Fibroblast of peridontal ligament (primary cell): ENCODE measurements around the gene AIFM1.
A peak's percentile ranks its signal among the peaks of the same experiment; 100 is the strongest.

ENCODE experiments used
- DNase-seq: peaks from one replicate; pipeline ENCODE4 v3.0.0-alpha.2; 2010; ENCODE audit errors: extremely low read depth

Gene AIFM1

GRCh38 chrX:130170752-130171445 lies 5.3 kb upstream of the AIFM1 start:
- no peak for DNase-seq

GRCh38 chrX:130167040-130167439 lies 1.4 kb upstream of the AIFM1 start:
- no peak for DNase-seq

GRCh38 chrX:130166503-130166777 lies 799 bp upstream of the AIFM1 start:
- DNase-seq = no peak

GRCh38 chrX:130165181-130165702 lies 399 bp downstream of the AIFM1 start:
- DNase-seq = peak; percentile 51

GRCh38 chrX:130163398-130163797 lies 2.2 kb downstream of the AIFM1 start:
- no peak for DNase-seq

- DNase-seq = no peak
Observed at GRCh38 chrX:130162094-130162735, 3.4 kb downstream of the AIFM1 start.

- no peak for DNase-seq
Observed at GRCh38 chrX:130159776-130160175, 5.9 kb downstream of the AIFM1 start.

GRCh38 chrX:130158311-130158710 lies 7.3 kb downstream of the AIFM1 start:
- DNase-seq = peak; percentile 47

- DNase-seq = no peak
Observed at GRCh38 chrX:130155564-130155963, 10.1 kb downstream of the AIFM1 start.

GRCh38 chrX:130147631-130148030 lies 18.0 kb downstream of the AIFM1 start:
- no peak for DNase-seq

- no peak for DNase-seq
Observed at GRCh38 chrX:130145123-130145522, 20.5 kb downstream of the AIFM1 start.

GRCh38 chrX:130144509-130144908 lies 21.1 kb downstream of the AIFM1 start:
- peak; percentile 37 for DNase-seq

- DNase-seq = no peak
Observed at GRCh38 chrX:130139474-130140201, 26.0 kb downstream of the AIFM1 start.

GRCh38 chrX:130136961-130137360 lies 28.7 kb downstream of the AIFM1 start:
- DNase-seq = no peak

GRCh38 chrX:130136496-130136895 lies 29.1 kb downstream of the AIFM1 start:
- DNase-seq = no peak

- no peak for DNase-seq
Observed at GRCh38 chrX:130130990-130131389, 34.7 kb downstream of the AIFM1 start.

GRCh38 chrX:130125091-130125874 lies 40.4 kb downstream of the AIFM1 start:
- DNase-seq = peak; percentile 15

- DNase-seq = no peak
Observed at GRCh38 chrX:130124577-130124976, 41.1 kb downstream of the AIFM1 start.

- DNase-seq = no peak
Observed at GRCh38 chrX:130121505-130121800, 44.2 kb downstream of the AIFM1 start.

- DNase-seq = peak; percentile 78
Observed at GRCh38 chrX:130120746-130121504, 44.7 kb downstream of the AIFM1 start.

GRCh38 chrX:130120321-130120731 lies 45.3 kb downstream of the AIFM1 start:
- DNase-seq = no peak
